ENCODE measurements around the gene FOXR1.

GRCh38 chr11:119025978-119026766 is 54.6 kb downstream of the FOXR1 start:
- TF ChIP-seq CTCF (IDR thresholded peaks at IDR 0.05) (no peak), POLR2A (IDR thresholded peaks at IDR 0.05; ENCODE audit: low read depth) (no peak), POLR2AphosphoS5 (IDR thresholded peaks at IDR 0.05) (no peak)
